HG02870 (cell line): ENCODE measurements around the gene CTTNBP2.
"Not testable (repeated sequence)": the region's sequence is repeated elsewhere in the genome, so short reads cannot be mapped to it uniquely, and the experiment has no call there.

Experiments
- ATAC-seq: cut with Tn5 transposase; IDR thresholded peaks from one replicate; pipeline ENCODE4 v1.9.1; 2021; ENCODE audit warnings: mild to moderate bottlenecking, moderate library complexity; ENCODE audit not compliant: unreplicated experiment

CTTNBP2 gene

GRCh38 chr7:117756586-117757085 is 116.6 kb downstream of the CTTNBP2 start:
- no peak for ATAC-seq

- no peak for ATAC-seq
These were observed 118.1 kb downstream of the CTTNBP2 start for GRCh38 chr7:117755136-117755535.

GRCh38 chr7:117751775-117752174 is 121.5 kb downstream of the CTTNBP2 start:
- no peak for ATAC-seq

- no peak for ATAC-seq
These were observed 122.4 kb downstream of the CTTNBP2 start for GRCh38 chr7:117750612-117751563.

GRCh38 chr7:117741962-117742361 is 131.3 kb downstream of the CTTNBP2 start:
- ATAC-seq = no peak

- ATAC-seq = no peak
These were observed 134.2 kb downstream of the CTTNBP2 start for GRCh38 chr7:117739085-117739484.

GRCh38 chr7:117737926-117738325 is 135.3 kb downstream of the CTTNBP2 start:
- ATAC-seq = no peak

GRCh38 chr7:117731455-117731854 is 141.8 kb downstream of the CTTNBP2 start:
- ATAC-seq = peak; percentile 96

- ATAC-seq = no peak
These were observed 142.9 kb downstream of the CTTNBP2 start for GRCh38 chr7:117730390-117730789.

GRCh38 chr7:117728890-117729624 is 144.2 kb downstream of the CTTNBP2 start:
- peak; percentile 49 for ATAC-seq

- no peak for ATAC-seq
These were observed 148.3 kb downstream of the CTTNBP2 start for GRCh38 chr7:117724898-117725297.

GRCh38 chr7:117719377-117719776 is 153.9 kb downstream of the CTTNBP2 start:
- ATAC-seq = no peak

GRCh38 chr7:117718116-117718835 is 155.0 kb downstream of the CTTNBP2 start:
- no peak for ATAC-seq

- ATAC-seq = no peak
These were observed 155.9 kb downstream of the CTTNBP2 start for GRCh38 chr7:117717357-117717756.

- ATAC-seq = no peak
These were observed 156.4 kb downstream of the CTTNBP2 start for GRCh38 chr7:117716707-117717299.

- ATAC-seq = peak; percentile 67
These were observed 157.3 kb downstream of the CTTNBP2 start for GRCh38 chr7:117715784-117716445.

- no peak for ATAC-seq
These were observed 161.7 kb downstream of the CTTNBP2 start for GRCh38 chr7:117711556-117711955.

- not testable (repeated sequence) for ATAC-seq
These were observed 165.1 kb downstream of the CTTNBP2 start for GRCh38 chr7:117708173-117708572.

GRCh38 chr7:117707080-117707479 is 166.2 kb downstream of the CTTNBP2 start:
- ATAC-seq = no peak

GRCh38 chr7:117706210-117706609 is 167.0 kb downstream of the CTTNBP2 start:
- no peak for ATAC-seq
